Common myeloid progenitor, CD34-positive (primary cell): ENCODE results near the gene EDN3.
"Not testable (repeated sequence)": the region's sequence is repeated elsewhere in the genome, so short reads cannot be mapped to it uniquely, and the experiment has no call there.

Experiments used
- CTCF ChIA-PET: fragments of 350-600 bp; sonication (Branson Sonifier 250); formaldehyde crosslinking; loops from one replicate; lab custom pipeline; 2021; ENCODE audit warnings: antibody characterized with exemption; lab: Charles Lee
- POLR2A ChIA-PET: fragments of 350-600 bp; sonication (Branson Sonifier 250); formaldehyde crosslinking; loops from one replicate; lab custom pipeline; 2021; ENCODE audit warnings: antibody characterized with exemption; lab: Charles Lee
- DNase-seq, 3 donors: peaks; one replicate each; pipeline versions ENCODE4 v3.0.0 to v3.0.0-alpha.2; 2013
- H3K27ac ChIP-seq, 2 experiments: 1 replicate in 1 of 2; 2 replicates in 1 of 2; pipeline ENCODE4 v1.7.0; 2013; ENCODE audit warnings: inconsistent platforms in 2 of 2, low read length in 2 of 2, mild to moderate bottlenecking in 2 of 2, low read depth in 1 of 2, moderate library complexity in 1 of 2; ENCODE audit not compliant: severe bottlenecking in 2 of 2, insufficient read depth in 1 of 2, poor library complexity in 1 of 2
- H3K27me3 ChIP-seq, 5 experiments: replicated peaks in 2 of 5; 1 replicate in 3 of 5; 2 replicates in 2 of 5; pipeline versions ENCODE4 v1.6.1 to v1.7.0; 2013; ENCODE audit warnings: low read length in 4 of 5, mild to moderate bottlenecking in 2 of 5, moderate library complexity in 2 of 5, inconsistent platforms in 1 of 5; ENCODE audit not compliant: insufficient read depth in 5 of 5, control insufficient read depth in 4 of 5
- H3K36me3 ChIP-seq, 4 experiments: 1 replicate in 2 of 4; 2 replicates in 2 of 4; pipeline versions ENCODE4 v1.6.1 to v1.7.0; 2013; ENCODE audit warnings: low read length in 3 of 4, control low read depth in 1 of 4, mild to moderate bottlenecking in 1 of 4; ENCODE audit not compliant: control insufficient read depth in 4 of 4, insufficient read depth in 4 of 4
- H3K4me1 ChIP-seq, 4 experiments: 1 replicate in 3 of 4; 2 replicates in 1 of 4; pipeline versions ENCODE4 v1.6.1 to v1.7.1; 2013; ENCODE audit warnings: low read length in 3 of 4, mild to moderate bottlenecking in 3 of 4, control low read depth in 1 of 4, inconsistent platforms in 1 of 4, moderate library complexity in 1 of 4; ENCODE audit not compliant: control insufficient read depth in 4 of 4, insufficient read depth in 4 of 4; ENCODE audit errors: control extremely low read depth in 1 of 4
- H3K4me3 ChIP-seq, 7 experiments: 1 replicate in 4 of 7; 2 replicates in 3 of 7; pipeline versions ENCODE4 v1.5.1 to v1.7.0; 2013; ENCODE audit warnings: mild to moderate bottlenecking in 7 of 7, low read length in 6 of 7, moderate library complexity in 6 of 7, inconsistent platforms in 2 of 7, low read depth in 2 of 7, control low read depth in 1 of 7; ENCODE audit not compliant: insufficient read depth in 4 of 7, control insufficient read depth in 1 of 7; ENCODE audit errors: extremely low read depth in 1 of 7
- H3K9me3 ChIP-seq, 5 experiments: 1 replicate in 4 of 5; 2 replicates in 1 of 5; pipeline versions ENCODE4 v1.6.1 to v1.7.1; 2013; ENCODE audit warnings: low read length in 4 of 5, mild to moderate bottlenecking in 2 of 5, inconsistent platforms in 1 of 5, low read depth in 1 of 5, moderate library complexity in 1 of 5; ENCODE audit not compliant: control insufficient read depth in 4 of 5, insufficient read depth in 2 of 5; ENCODE audit errors: control extremely low read depth in 1 of 5
- WGBS: methylation state at CpG from one replicate; pipeline ENCODE4 v1.1.5; 2013; ENCODE audit not compliant: insufficient coverage; 5-methylcytosine and 5-hydroxymethylcytosine counted together

The EDN3 gene

GRCh38 chr20:59335377-59335776 is 35.0 kb downstream of the EDN3 start:
- ChIA-PET POLR2A (no interaction called here), CTCF (no interaction called here)
- H3K4me3 ChIP-seq = no peak overlapping the region
- no peak for DNase-seq
- WGBS = 95% methylated on average over 4 of the region's 4 CpGs
- no peak overlapping the region for H3K27ac ChIP-seq
- H3K4me1 ChIP-seq = no peaks in the 10 kb centered on the region
- H3K27me3 ChIP-seq = peaks cover 0 to 2% (median 0%) of the 10 kb centered on the region in 5 experiments
- no peaks in the 10 kb centered on the region for H3K36me3 ChIP-seq
- no peaks in the 10 kb centered on the region for H3K9me3 ChIP-seq

GRCh38 chr20:59336540-59336939 is 36.1 kb downstream of the EDN3 start:
- CTCF ChIA-PET = no interaction called here

GRCh38 chr20:59338444-59338843 is 38.0 kb downstream of the EDN3 start:
- H3K27ac ChIP-seq, H3K36me3 ChIP-seq, H3K27me3 ChIP-seq, H3K9me3 ChIP-seq, POLR2A ChIA-PET, DNase-seq, H3K4me3 ChIP-seq, CTCF ChIA-PET: not testable (repeated sequence)
- WGBS = no CpG with 5 or more reads among the region's 8 CpGs
- H3K4me1 ChIP-seq = peaks cover 0 to 13% (median 12%) of the 10 kb centered on the region in 4 experiments

More at GRCh38 chr20:59336540-59336939, 36.1 kb downstream of the EDN3 start:
- no peak for DNase-seq
- H3K27ac ChIP-seq = no peak overlapping the region
- POLR2A ChIA-PET = interaction anchor here (0.6 kb wide), 1 partner anchor 17 kb away, joined by 3 read pairs; no protein-coding TSS in a partner anchor
- H3K4me1 ChIP-seq = peaks cover 0 to 3% (median 2%) of the 10 kb centered on the region in 4 experiments
- H3K4me3 ChIP-seq = no peak overlapping the region
- H3K36me3 ChIP-seq = no peaks in the 10 kb centered on the region
- WGBS = 23% methylated on average over 5 of the region's 5 CpGs
- peaks cover 0 to 2% (median 0%) of the 10 kb centered on the region in 5 experiments for H3K27me3 ChIP-seq
- no peaks in the 10 kb centered on the region for H3K9me3 ChIP-seq

GRCh38 chr20:59340201-59340885 is 39.9 kb downstream of the EDN3 start:
- WGBS = 95% methylated on average over 12 of the region's 12 CpGs
- POLR2A ChIA-PET = no interaction called here

GRCh38 chr20:59341285-59342022 is 41.0 kb downstream of the EDN3 start:
- POLR2A ChIA-PET, H3K9me3 ChIP-seq, CTCF ChIA-PET, H3K27ac ChIP-seq, H3K27me3 ChIP-seq, H3K36me3 ChIP-seq: not testable (repeated sequence)
- peak overlapping the region in 1 of 7 experiments; percentile 24 for H3K4me3 ChIP-seq
- WGBS = 59% methylated on average over 3 of the region's 4 CpGs
- DNase-seq = peak; percentile 23 to 87 (median 76)
- H3K4me1 ChIP-seq = peaks cover 0 to 13% (median 12%) of the 10 kb centered on the region in 4 experiments

More at GRCh38 chr20:59340201-59340885, 39.9 kb downstream of the EDN3 start:
- CTCF ChIA-PET = interaction anchor here (1.0 kb wide), 1 partner anchor 64 kb away, joined by 3 read pairs; no protein-coding TSS in a partner anchor
- H3K9me3 ChIP-seq = peaks cover 0 to 9% (median 0%) of the 10 kb centered on the region in 5 experiments
- DNase-seq = no peak
- H3K4me3 ChIP-seq = no peak overlapping the region
- H3K27me3 ChIP-seq = no peaks in the 10 kb centered on the region
- H3K36me3 ChIP-seq = no peaks in the 10 kb centered on the region
- H3K27ac ChIP-seq = no peak overlapping the region
- H3K4me1 ChIP-seq = peaks cover 0 to 13% (median 12%) of the 10 kb centered on the region in 4 experiments

- Histone ChIP-seq H3K27me3 (peaks cover 0 to 2% (median 0%) of the 10 kb centered on the region in 5 experiments), H3K4me1 (peaks cover 0 to 13% (median 12%) of the 10 kb centered on the region in 4 experiments), H3K9me3 (peaks cover 0 to 9% (median 0%) of the 10 kb centered on the region in 5 experiments), H3K4me3 (peak overlapping the region in 1 of 7 experiments; percentile 24), H3K36me3 (no peaks in the 10 kb centered on the region), H3K27ac (no peak overlapping the region)
- WGBS = 64% methylated on average over 24 of the region's 28 CpGs
- peak in 1 of 3 donors; percentile 8 for DNase-seq
- ChIA-PET POLR2A (no interaction called here), CTCF (interaction anchor here (0.7 to 2.1 kb wide), 2 partner anchors 10 to 25 kb away, joined by 3 to 5 read pairs; no protein-coding TSS in a partner anchor)
Observed at GRCh38 chr20:59342023-59342957, 41.9 kb downstream of the EDN3 start.
